GM12864 (cell line): Measurements from ENCODE around the gene TECTB.

ENCODE experiments used
- DNase-seq: peaks from one replicate; pipeline ENCODE4 v3.0.0-alpha.2; 2011; ENCODE audit warnings: low read depth
- H3K4me3 ChIP-seq: 2 replicates; pipeline ENCODE4 v1.5.1; 2011; ENCODE audit warnings: mild to moderate bottlenecking, low read depth, low read length, control low read depth
- CTCF ChIP-seq: IDR thresholded peaks from 2 replicates; pipeline ENCODE4 v1.5.1; 2011; ENCODE audit warnings: low read depth, mild to moderate bottlenecking, moderate library complexity, low read length, control low read depth, inconsistent platforms; ENCODE audit errors: missing control alignments

TECTB gene

DNA sequence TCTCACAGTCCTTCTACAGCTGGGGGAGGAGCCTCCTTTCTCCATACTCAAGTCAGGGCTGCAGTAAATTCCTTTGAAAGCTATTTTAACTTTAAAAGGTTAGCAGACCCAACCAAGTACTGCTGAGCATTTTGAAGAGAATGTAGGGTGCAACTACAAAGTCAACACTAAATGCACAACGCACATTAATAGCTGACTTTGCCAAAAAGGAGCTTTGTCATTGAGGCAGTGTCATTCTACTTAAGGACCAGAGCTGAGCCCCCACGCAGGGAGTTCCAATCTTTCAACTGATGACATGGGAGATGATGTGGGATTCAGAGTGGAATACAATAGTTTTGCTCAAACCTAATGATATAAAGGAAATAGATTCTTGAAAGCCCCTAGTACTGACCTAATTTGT is 20.3 kb downstream of the TECTB start:
- no peak overlapping the region for H3K4me3 ChIP-seq
- no peak for TF ChIP-seq CTCF
- DNase-seq = no peak

DNA sequence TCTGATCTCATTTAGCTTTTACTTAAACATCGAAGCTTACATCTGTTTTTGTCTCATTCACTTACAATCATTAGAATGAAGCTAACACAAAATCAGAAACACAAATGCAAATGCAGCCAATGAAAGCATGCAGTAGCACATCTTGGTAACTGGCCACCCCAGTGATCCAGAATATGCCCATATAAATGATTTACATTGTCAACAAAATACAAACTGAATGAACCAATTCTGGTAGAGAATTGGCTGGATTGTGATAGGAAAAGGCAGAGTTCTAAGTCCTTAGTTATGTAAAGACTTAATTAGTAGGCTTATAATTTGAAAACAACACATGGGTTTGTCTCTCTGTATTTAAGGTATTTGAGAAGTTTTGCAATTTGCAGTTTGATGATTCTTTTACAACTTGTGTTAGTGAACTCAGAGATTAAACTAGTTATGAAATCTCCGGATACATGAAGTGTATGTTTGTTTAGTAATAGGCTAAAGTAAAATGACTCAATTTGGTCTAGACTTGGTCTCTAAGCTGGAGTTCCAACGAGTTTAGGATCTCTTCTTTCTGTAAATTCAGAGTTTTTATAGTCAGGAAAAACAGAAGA is 21.2 kb downstream of the TECTB start:
- no peak overlapping the region for H3K4me3 ChIP-seq
- DNase-seq = no peak
- TF ChIP-seq CTCF = no peak

- DNase-seq = no peak
- no peak overlapping the region for H3K4me3 ChIP-seq
- TF ChIP-seq CTCF = peak; percentile 88
Observed at GRCh38 chr10:112307358-112308124, 24.3 kb downstream of the TECTB start.

- DNase-seq = no peak
- no peak overlapping the region for H3K4me3 ChIP-seq
- TF ChIP-seq CTCF = no peak
Observed at GRCh38 chr10:112308125-112308502, 24.9 kb downstream of the TECTB start.

GRCh38 chr10:112311481-112311880 is 28.3 kb downstream of the TECTB start:
- no peak overlapping the region for H3K4me3 ChIP-seq
- no peak for TF ChIP-seq CTCF
- DNase-seq = no peak

DNA sequence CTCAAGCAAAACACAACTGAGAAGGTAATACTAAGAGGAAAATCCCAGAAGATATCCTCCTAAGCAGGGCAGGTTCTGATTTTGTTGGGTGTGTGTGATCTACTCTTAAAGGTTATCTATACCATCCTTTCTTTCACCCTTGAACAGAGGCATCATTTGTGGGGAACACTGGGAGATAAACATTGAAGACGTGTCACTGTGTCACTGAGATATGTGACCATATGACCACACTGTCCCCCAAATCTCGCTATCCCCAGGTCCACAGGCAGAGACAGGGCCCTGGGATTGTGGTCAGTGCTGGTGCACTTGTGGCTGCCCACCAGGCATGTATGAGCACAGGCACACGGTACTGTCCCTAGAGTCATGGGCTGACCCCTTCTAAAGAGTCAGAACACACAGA is 30.0 kb downstream of the TECTB start:
- TF ChIP-seq CTCF = no peak
- H3K4me3 ChIP-seq = no peak overlapping the region
- no peak for DNase-seq

- H3K4me3 ChIP-seq = no peak overlapping the region
- no peak for DNase-seq
- no peak for TF ChIP-seq CTCF
Observed at GRCh38 chr10:112313911-112314310, 30.7 kb downstream of the TECTB start.
